Smooth muscle cell of the brain vasculature (primary cell): ENCODE results near the gene VPS4A.
"Not testable (repeated sequence)": the region's sequence is repeated elsewhere in the genome, so short reads cannot be mapped to it uniquely, and the experiment has no call there.

Experiments used
- DNase-seq: peaks from one replicate; pipeline ENCODE4 v3.0.0-alpha.2; 2012; ENCODE audit warnings: low read depth, low spot score

The VPS4A gene

GRCh38 chr16:69327585-69328310 lies 16.6 kb downstream of the VPS4A start:
- DNase-seq, result no peak

- DNase-seq, result peak; percentile 40
Observed at GRCh38 chr16:69328854-69329316, 17.7 kb downstream of the VPS4A start.

- DNase-seq, result no peak
Observed at GRCh38 chr16:69329369-69330285, 18.5 kb downstream of the VPS4A start.

GRCh38 chr16:69330286-69331109 lies 19.3 kb downstream of the VPS4A start, which contains the start of gene PDF:
PDF (minus strand) TSS chr16:69330588; CDS start chr16:69330570, 18 bp downstream.
- peak; percentile 78 for DNase-seq

GRCh38 chr16:69334696-69335095 lies 23.5 kb downstream of the VPS4A start:
- no peak for DNase-seq

- DNase-seq, result no peak
Observed at GRCh38 chr16:69338557-69339288, 27.6 kb downstream of the VPS4A start.

GRCh38 chr16:69339289-69340094 lies 28.3 kb downstream of the VPS4A start, which contains the start of the genes COG8 and NIP7:
COG8 (minus strand) TSS chr16:69339564; CDS start chr16:69339552, 12 bp downstream.
NIP7 (plus strand) TSS chr16:69339772; CDS start chr16:69339830, 58 bp downstream.
- peak; percentile 93 for DNase-seq

GRCh38 chr16:69340095-69340644 lies 29.0 kb downstream of the VPS4A start:
- no peak for DNase-seq

GRCh38 chr16:69344171-69344570 lies 33.0 kb downstream of the VPS4A start:
- no peak for DNase-seq

GRCh38 chr16:69345923-69346322 lies 34.8 kb downstream of the VPS4A start:
- no peak for DNase-seq

- DNase-seq, result no peak
Observed at GRCh38 chr16:69346683-69347082, 35.5 kb downstream of the VPS4A start.

- DNase-seq, result no peak
Observed at GRCh38 chr16:69348222-69348621, 37.1 kb downstream of the VPS4A start.

GRCh38 chr16:69349536-69349935 lies 38.4 kb downstream of the VPS4A start:
- no peak for DNase-seq

- DNase-seq, result no peak
Observed at GRCh38 chr16:69350536-69351133, 39.5 kb downstream of the VPS4A start.

- no peak for DNase-seq
Observed at GRCh38 chr16:69351309-69352027, 40.3 kb downstream of the VPS4A start, which contains the start of gene TMED6. TMED6 (minus strand) TSS chr16:69351786; CDS start chr16:69351753, 33 bp downstream.

GRCh38 chr16:69360070-69360469 lies 48.9 kb downstream of the VPS4A start:
- DNase-seq, result not testable (repeated sequence)

GRCh38 chr16:69363281-69363717 lies 52.1 kb downstream of the VPS4A start:
- DNase-seq, result no peak

GRCh38 chr16:69364088-69364487 lies 52.9 kb downstream of the VPS4A start:
- DNase-seq, result no peak
